D721Med (cell line): ENCODE results near the gene PRDM15.

ENCODE experiments used
- DNase-seq: peaks from one replicate; pipeline ENCODE4 v3.0.0; 2011; ENCODE audit warnings: low spot score; ENCODE audit not compliant: insufficient read length
- FAIRE-seq: peaks from 2 replicates; lab custom pipeline; 2011; peaks lifted over from hg19 to GRCh38; lab: Jason Lieb, UNC
- CTCF ChIP-seq: IDR thresholded peaks from 2 replicates; pipeline ENCODE4 v1.5.1; 2012; ENCODE audit warnings: mild to moderate bottlenecking, control low read depth; ENCODE audit not compliant: insufficient read depth; ENCODE audit errors: missing control alignments

Gene PRDM15

GRCh38 chr21:41820384-41821080 is 58.6 kb downstream of the PRDM15 start:
- no peak for TF ChIP-seq CTCF
- no peak for DNase-seq
- no peak for FAIRE-seq

- TF ChIP-seq CTCF = no peak
- DNase-seq = no peak
- FAIRE-seq = no peak
Measured at GRCh38 chr21:41819856-41820281, 59.3 kb downstream of the PRDM15 start.

GRCh38 chr21:41819236-41819855 is 59.8 kb downstream of the PRDM15 start:
- no peak for TF ChIP-seq CTCF
- FAIRE-seq = no peak

GRCh38 chr21:41817877-41818855 is 61.0 kb downstream of the PRDM15 start:
- no peak for FAIRE-seq

More at GRCh38 chr21:41819236-41819855, 59.8 kb downstream of the PRDM15 start:
- no peak for DNase-seq

GRCh38 chr21:41817228-41817627 is 61.9 kb downstream of the PRDM15 start:
- peak; percentile 12 for TF ChIP-seq CTCF
- FAIRE-seq (no peak), DNase-seq (no peak)

More at GRCh38 chr21:41817877-41818855, 61.0 kb downstream of the PRDM15 start:
- TF ChIP-seq CTCF = no peak
- DNase-seq = no peak

GRCh38 chr21:41816583-41817165 is 62.5 kb downstream of the PRDM15 start:
- DNase-seq (peak; percentile 54), FAIRE-seq (no peak)
- peak; percentile 65 for TF ChIP-seq CTCF
